Uterus (tissue), 2 donors: ENCODE measurements around the gene PCSK2.

Experiments used
- POLR2A ChIP-seq, 2 donors: fragments of 450-650 bp; IDR thresholded peaks; one replicate each; pipeline ENCODE4 v1.6.1; 2016; ENCODE audit warnings: antibody characterized with exemption in 2 of 2, mild to moderate bottlenecking in 1 of 2, moderate library complexity in 1 of 2
- TF ChIP-seq, protein P1 (sequence below), 4 experiments: fragments of 200-600 bp in 2 of 4; fragments of 450-650 bp in 2 of 4; sonication (generic) in 2 of 4; IDR thresholded peaks; one replicate each; pipeline ENCODE4 v1.5.1; 2016 to 2019; ENCODE audit warnings: antibody characterized with exemption in 4 of 4, mild to moderate bottlenecking in 2 of 4, moderate library complexity in 1 of 4

DNA sequence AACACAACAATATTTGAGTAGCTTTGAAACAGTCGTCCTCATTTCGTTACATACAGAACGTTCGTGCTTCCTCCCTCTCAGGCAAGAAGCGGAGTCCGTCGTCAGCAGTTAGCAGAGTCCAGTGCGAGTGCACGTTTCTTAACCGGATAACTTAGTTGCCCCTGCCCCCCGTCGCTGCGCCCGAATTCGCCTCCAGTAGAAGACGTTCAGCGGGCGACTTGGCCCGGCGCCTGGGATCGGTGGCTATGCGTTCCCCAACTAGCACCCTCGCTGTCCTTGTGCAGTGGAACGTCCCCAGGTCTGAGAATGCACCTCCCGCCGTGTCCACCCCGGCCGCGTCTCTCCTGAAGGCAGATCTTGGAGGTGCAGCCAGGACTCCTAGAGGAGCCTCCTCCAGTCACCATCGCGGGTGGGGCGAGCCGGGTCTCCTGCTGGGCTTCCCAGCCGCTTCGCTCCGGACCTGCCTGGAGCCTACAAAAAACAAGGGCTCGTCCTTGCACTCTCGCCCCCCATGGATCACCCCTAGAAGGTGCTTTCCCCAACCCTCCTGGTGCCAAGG is 910 bp upstream of the PCSK2 start:
- TF ChIP-seq, protein P1, sequence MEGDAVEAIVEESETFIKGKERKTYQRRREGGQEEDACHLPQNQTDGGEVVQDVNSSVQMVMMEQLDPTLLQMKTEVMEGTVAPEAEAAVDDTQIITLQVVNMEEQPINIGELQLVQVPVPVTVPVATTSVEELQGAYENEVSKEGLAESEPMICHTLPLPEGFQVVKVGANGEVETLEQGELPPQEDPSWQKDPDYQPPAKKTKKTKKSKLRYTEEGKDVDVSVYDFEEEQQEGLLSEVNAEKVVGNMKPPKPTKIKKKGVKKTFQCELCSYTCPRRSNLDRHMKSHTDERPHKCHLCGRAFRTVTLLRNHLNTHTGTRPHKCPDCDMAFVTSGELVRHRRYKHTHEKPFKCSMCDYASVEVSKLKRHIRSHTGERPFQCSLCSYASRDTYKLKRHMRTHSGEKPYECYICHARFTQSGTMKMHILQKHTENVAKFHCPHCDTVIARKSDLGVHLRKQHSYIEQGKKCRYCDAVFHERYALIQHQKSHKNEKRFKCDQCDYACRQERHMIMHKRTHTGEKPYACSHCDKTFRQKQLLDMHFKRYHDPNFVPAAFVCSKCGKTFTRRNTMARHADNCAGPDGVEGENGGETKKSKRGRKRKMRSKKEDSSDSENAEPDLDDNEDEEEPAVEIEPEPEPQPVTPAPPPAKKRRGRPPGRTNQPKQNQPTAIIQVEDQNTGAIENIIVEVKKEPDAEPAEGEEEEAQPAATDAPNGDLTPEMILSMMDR (IDR thresholded peaks at IDR 0.05), result no peak
- TF ChIP-seq POLR2A (IDR thresholded peaks at IDR 0.05), result no peak
